ENCODE results near the gene DHX8. TPM values are rescaled to one million over a fixed set of nuclear protein-coding genes. Genes with fewer than 3 reads are reported as not detected.

Gene DHX8
- total and polyA plus RNA-seq, 2 donors (not counting 3 experiments of a cell fraction or from before 2014, with no cell fraction given): 34.9 to 65.6 TPM

DNA sequence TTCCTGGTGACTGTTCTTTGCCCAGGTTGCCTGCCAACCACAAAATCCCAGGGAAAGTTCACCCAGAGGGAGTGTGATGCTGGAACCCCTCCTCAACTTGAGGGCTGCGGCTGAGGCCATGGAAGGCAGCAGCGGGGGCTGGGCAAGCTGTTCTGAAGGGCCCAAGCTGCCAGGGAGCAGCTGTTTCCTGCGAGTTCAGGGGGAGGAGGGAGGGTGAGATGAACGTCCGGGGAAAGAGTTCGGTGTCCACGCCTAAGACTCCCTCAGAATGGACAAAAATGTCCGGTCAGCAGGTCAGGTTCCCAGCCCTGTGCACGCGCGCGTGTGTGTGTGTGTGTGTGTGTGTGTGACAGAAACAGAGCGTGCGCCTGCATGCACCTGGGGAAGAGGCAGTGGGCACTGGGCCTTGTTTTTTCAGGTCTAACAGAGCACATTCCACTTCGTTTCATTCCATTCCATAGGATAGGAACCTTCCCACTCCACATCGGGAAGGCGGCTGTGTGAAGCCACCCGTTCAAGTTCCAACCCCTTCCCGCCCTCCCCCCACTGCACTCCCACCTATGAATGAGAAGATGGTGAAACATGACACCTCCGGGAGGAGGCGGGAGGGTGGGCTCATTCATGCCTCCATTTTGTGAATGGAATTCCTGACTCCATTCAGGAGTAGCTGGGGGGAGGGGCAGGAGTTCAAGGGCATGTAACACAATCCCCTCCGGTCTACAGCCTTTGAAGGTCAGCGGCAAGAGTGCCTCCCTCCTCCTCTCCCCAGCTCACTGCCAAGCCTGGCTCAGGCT lies 46.7 kb downstream of the DHX8 start:
- no peaks in the 10 kb centered on the region for H3K79me2 ChIP-seq (ENCODE audit: control insufficient read depth, insufficient read depth, low read length)
- H3K9me1 ChIP-seq (replicated peaks; ENCODE audit: control insufficient read depth, extremely low read depth, insufficient read depth, low read length): no peaks in the 10 kb centered on the region
- ChIA-PET POLR2A (interaction anchor here (0.7 to 1.1 kb wide), 3 partner anchors 13 to 169 kb away, joined by 3 to 6 read pairs (median 4); no protein-coding TSS in a partner anchor), CTCF (interaction anchor here (0.8 to 2.1 kb wide), 9 partner anchors 9 to 143 kb away, joined by 3 to 12 read pairs (median 5); partner anchors contain the start of gene ETV4)
- no peak for TF ChIP-seq FOS (IDR thresholded peaks at IDR 0.05; ENCODE audit: borderline replicate concordance, insufficient read depth, low read length)
- TF ChIP-seq POLR2AphosphoS5 (IDR thresholded peaks at IDR 0.05; ENCODE audit: insufficient read depth, low read depth, low read length): peak; percentile 35
- TF ChIP-seq MYC (IDR thresholded peaks at IDR 0.05; ENCODE audit: low read depth, low read length): no peak
- TF ChIP-seq, protein P1, sequence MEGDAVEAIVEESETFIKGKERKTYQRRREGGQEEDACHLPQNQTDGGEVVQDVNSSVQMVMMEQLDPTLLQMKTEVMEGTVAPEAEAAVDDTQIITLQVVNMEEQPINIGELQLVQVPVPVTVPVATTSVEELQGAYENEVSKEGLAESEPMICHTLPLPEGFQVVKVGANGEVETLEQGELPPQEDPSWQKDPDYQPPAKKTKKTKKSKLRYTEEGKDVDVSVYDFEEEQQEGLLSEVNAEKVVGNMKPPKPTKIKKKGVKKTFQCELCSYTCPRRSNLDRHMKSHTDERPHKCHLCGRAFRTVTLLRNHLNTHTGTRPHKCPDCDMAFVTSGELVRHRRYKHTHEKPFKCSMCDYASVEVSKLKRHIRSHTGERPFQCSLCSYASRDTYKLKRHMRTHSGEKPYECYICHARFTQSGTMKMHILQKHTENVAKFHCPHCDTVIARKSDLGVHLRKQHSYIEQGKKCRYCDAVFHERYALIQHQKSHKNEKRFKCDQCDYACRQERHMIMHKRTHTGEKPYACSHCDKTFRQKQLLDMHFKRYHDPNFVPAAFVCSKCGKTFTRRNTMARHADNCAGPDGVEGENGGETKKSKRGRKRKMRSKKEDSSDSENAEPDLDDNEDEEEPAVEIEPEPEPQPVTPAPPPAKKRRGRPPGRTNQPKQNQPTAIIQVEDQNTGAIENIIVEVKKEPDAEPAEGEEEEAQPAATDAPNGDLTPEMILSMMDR (IDR thresholded peaks at IDR 0.05; ENCODE audit: extremely low read depth in 1 of 2, insufficient read depth in 1 of 2, low read depth in 1 of 2, low read length in 2 of 2): no peak
- TF ChIP-seq EZH2 (IDR thresholded peaks at IDR 0.05; ENCODE audit: borderline replicate concordance, low read depth, low read length, severe bottlenecking): no peak
- no peak for TF ChIP-seq GATA2 (IDR thresholded peaks at IDR 0.05; ENCODE audit: insufficient read depth, insufficient read length, low read depth, low read length)
- TF ChIP-seq POLR2A (IDR thresholded peaks at IDR 0.05; ENCODE audit: low read depth, low read length): peak; percentile 46
- H3K4me2 ChIP-seq (ENCODE audit: insufficient read depth, low read length): peak overlapping the region; percentile 52
- intact Hi-C loops (cut with micrococcal nuclease) (loop anchor here (1.0 kb wide), 1 partner anchor 16 kb away; the partner anchor contains the start of gene ETV4), dilution Hi-C loops (cut with MboI; ENCODE audit: extremely low pct_ligation_motif_present, low sequenced_read_pairs) (no loop called here)
- H2AFZ ChIP-seq (ENCODE audit: low read depth, low read length): peak overlapping the region; percentile 32
- no peaks in the 10 kb centered on the region for H3K27me3 ChIP-seq (ENCODE audit: control insufficient read depth in 2 of 2, insufficient read depth in 2 of 2, low read length in 2 of 2)
- H3K4me3 ChIP-seq (replicated peaks in 1 of 3; ENCODE audit: insufficient read depth in 1 of 3, low read depth in 1 of 3, low read length in 3 of 3): peak overlapping the region in 1 of 3 experiments; percentile 1
- H4K20me1 ChIP-seq (replicated peaks; ENCODE audit: control insufficient read depth, extremely low read depth, insufficient read depth, low read length): no peaks in the 10 kb centered on the region
- DNase-seq (ENCODE audit: low read depth, low spot score): peak; percentile 92
- peak overlapping the region; percentile 47 for H3K9ac ChIP-seq (replicated peaks; ENCODE audit: extremely low read depth, insufficient read depth, low read length)
- no TSS peak for BruUV-seq (replicated peaks)
- no peaks in the 10 kb centered on the region for H3K9me3 ChIP-seq (replicated peaks; ENCODE audit: control insufficient read depth, insufficient read depth, low read length)
- H3K36me3 ChIP-seq (ENCODE audit: control insufficient read depth in 2 of 2, extremely low read depth in 1 of 2, insufficient read depth in 2 of 2, low read length in 2 of 2): peaks cover 0 to 5% of the 10 kb centered on the region in 2 experiments
- FAIRE-seq: peak; percentile 87
- peaks cover 23% of the 10 kb centered on the region for H3K4me1 ChIP-seq (ENCODE audit: control insufficient read depth, extremely low read depth, insufficient read depth, low read length)
- H3K27ac ChIP-seq (ENCODE audit: insufficient read depth, low read depth, low read length): peak overlapping the region; percentile 83
